ENCODE measurements around the gene NINL.

The NINL gene

DNA sequence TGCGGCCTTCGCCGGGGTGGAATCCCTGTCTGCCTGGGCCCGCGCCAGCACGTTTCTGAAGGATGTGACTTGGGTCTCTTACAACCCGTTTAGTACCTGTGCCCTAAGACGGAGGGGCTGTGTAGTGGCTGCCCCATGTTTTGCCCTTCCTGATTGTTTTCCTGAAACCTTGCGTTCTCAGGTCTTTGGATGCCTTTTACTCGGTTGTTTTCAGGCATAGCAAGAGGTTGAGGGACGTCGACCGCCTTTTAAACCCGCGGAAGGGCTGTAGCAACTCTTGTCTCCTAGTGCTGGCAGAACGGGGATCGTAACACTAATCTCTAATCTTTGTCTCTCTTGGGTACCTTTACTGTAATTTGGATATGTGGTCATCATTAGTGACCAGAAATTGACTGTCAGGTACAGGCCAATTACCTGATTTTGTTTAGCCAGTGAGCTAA is 39.2 kb upstream of the NINL start:
- DNase-seq (ENCODE audit: low read depth) = no peak
- H3K4me3 ChIP-seq (ENCODE audit: low read depth, low read length) = peak overlapping the region; percentile 81
- TF ChIP-seq, protein P1, sequence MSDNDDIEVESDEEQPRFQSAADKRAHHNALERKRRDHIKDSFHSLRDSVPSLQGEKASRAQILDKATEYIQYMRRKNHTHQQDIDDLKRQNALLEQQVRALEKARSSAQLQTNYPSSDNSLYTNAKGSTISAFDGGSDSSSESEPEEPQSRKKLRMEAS (IDR thresholded peaks at IDR 0.05; ENCODE audit: low read depth, low read length) = no peak; the same call in 1 of the 2 replicates
- TF ChIP-seq MYC (IDR thresholded peaks at IDR 0.05; ENCODE audit: low read depth, low read length) = no peak
- TF ChIP-seq, protein P2, sequence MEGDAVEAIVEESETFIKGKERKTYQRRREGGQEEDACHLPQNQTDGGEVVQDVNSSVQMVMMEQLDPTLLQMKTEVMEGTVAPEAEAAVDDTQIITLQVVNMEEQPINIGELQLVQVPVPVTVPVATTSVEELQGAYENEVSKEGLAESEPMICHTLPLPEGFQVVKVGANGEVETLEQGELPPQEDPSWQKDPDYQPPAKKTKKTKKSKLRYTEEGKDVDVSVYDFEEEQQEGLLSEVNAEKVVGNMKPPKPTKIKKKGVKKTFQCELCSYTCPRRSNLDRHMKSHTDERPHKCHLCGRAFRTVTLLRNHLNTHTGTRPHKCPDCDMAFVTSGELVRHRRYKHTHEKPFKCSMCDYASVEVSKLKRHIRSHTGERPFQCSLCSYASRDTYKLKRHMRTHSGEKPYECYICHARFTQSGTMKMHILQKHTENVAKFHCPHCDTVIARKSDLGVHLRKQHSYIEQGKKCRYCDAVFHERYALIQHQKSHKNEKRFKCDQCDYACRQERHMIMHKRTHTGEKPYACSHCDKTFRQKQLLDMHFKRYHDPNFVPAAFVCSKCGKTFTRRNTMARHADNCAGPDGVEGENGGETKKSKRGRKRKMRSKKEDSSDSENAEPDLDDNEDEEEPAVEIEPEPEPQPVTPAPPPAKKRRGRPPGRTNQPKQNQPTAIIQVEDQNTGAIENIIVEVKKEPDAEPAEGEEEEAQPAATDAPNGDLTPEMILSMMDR (IDR thresholded peaks at IDR 0.05; ENCODE audit: low read depth, low read length) = no peak
- TF ChIP-seq POLR2A (IDR thresholded peaks at IDR 0.05; ENCODE audit: extremely low read depth, insufficient read length) = no peak

DNA sequence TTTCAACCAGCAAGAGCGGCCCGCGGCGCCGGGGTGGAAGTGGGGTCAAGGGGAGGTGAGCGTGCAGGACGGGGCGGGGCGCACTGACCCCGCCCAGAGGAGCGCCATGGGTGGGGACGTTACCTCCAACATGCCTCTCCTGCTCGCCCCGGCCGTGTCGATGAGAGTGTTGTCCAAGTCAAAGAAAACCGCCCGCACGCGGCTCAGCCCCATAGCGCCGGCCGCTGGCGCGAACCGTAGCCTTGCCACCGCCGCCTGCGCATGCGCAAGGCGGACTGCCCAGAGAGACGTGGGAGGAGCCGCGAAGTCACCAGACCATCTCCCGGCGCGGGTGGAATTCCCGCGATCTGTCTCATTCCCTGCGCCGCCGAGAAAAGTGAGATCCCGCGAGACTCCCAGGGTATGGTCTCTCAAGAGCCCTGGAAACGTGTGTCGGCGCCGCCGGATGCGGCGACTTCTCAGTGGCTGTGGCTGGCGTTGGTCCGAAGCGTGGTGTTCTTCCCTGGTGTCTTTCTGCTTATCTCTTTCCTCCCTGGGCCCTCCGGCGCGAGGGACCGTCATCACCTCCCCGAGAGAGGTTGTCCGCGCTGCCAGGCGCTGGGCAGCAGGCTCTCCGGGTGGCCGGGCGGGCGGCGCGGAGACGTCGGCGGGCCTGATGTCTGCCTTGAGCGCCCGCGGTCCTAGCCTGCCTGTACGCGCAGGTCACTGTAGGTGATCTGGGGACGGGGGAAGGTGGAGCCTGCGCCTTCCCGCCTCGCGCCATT is 38.6 kb upstream of the NINL start, which contains the start of gene NANP:
TSS of gene NANP (minus strand) at position 279 of the 764 bp plus-strand sequence. CDS start at position 213, 66 bp downstream.
- TF ChIP-seq MYC (IDR thresholded peaks at IDR 0.05; ENCODE audit: low read depth, low read length) (peak; percentile 64; the same call in 1 of the 2 replicates), POLR2A (IDR thresholded peaks at IDR 0.05; ENCODE audit: extremely low read depth, insufficient read length) (peak; percentile 90)
- TF ChIP-seq, protein P1 (IDR thresholded peaks at IDR 0.05; ENCODE audit: low read depth, low read length) = peak; percentile 74
- TF ChIP-seq, protein P2 (IDR thresholded peaks at IDR 0.05; ENCODE audit: low read depth, low read length) = no peak
- DNase-seq (ENCODE audit: low read depth) = peak; percentile 97
- H3K4me3 ChIP-seq (ENCODE audit: low read depth, low read length) = peak within 1 kb of the TSS; percentile 81

DNA sequence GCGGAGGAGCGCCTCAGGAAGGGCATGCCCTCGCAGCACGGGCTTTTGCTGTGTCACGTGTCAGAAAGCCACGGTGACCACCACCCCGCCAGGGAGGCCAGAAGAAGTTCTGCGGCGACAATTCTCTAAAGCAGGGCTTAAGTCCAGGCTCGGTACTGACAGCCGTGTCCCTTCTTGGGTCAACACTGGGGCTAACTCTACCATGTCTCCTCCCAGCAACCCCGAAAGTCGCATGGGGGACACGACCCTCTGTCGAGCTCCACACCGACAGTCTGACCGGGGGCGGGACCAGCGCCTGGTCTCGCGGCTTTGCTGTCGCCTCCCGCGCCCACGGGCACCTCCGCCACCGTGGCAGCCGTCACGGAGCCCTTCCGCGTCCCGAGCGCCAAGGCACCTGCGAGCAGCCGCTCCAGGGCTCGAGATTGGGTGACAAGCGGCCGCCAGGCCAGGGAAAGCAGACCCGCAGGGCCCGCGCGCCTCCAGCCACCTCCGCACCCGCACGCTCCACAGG is 37.9 kb upstream of the NINL start:
- peak; percentile 58 for DNase-seq (ENCODE audit: low read depth)
- TF ChIP-seq, protein P2 (IDR thresholded peaks at IDR 0.05; ENCODE audit: low read depth, low read length) = no peak
- TF ChIP-seq MYC (IDR thresholded peaks at IDR 0.05; ENCODE audit: low read depth, low read length) (peak; percentile 58), POLR2A (IDR thresholded peaks at IDR 0.05; ENCODE audit: extremely low read depth, insufficient read length) (no peak)
- TF ChIP-seq, protein P1 (IDR thresholded peaks at IDR 0.05; ENCODE audit: low read depth, low read length) = peak; percentile 91
- peak overlapping the region; percentile 81 for H3K4me3 ChIP-seq (ENCODE audit: low read depth, low read length)

DNA sequence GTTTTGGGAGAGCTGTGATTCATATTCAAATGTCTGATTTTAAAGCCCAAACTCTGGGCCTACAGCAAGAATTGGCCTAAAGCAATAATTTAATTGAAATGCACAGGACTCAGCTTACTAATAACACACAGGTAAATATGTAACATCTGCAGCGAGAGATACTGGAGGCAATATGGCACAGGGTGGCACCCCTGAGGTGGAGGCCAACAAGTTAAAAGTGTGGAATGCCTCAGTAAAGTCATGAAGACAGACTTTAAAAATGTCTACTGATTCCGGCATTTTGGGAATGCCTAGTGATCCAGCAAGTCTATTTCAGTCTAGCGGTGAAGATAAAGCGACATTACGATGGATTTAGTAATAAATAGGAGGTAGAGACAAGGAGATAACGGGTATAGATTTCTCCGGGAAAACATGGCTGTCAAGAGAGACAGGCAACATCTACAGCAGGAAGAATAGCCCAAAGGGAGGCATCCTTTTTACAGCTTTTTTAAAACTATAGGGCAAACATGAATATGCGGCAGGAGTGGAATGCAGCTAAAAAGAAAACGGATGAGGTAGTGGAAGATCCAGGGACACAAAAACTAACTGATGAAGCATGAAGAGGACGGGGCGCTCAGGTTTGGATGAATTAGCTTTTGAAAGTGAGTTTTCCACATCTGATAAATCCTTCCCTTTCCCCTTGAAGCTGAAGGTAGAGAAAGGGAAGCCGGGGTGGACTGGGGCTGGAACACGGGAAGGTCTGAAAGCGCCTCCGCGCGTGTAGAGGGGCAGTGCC is 37.3 kb upstream of the NINL start:
- TF ChIP-seq, protein P1 (IDR thresholded peaks at IDR 0.05; ENCODE audit: low read depth, low read length) = no peak
- TF ChIP-seq MYC (IDR thresholded peaks at IDR 0.05; ENCODE audit: low read depth, low read length) (no peak), POLR2A (IDR thresholded peaks at IDR 0.05; ENCODE audit: extremely low read depth, insufficient read length) (no peak)
- TF ChIP-seq, protein P2 (IDR thresholded peaks at IDR 0.05; ENCODE audit: low read depth, low read length) = no peak
- peak overlapping the region; percentile 81 for H3K4me3 ChIP-seq (ENCODE audit: low read depth, low read length)
- DNase-seq (ENCODE audit: low read depth) = no peak

DNA sequence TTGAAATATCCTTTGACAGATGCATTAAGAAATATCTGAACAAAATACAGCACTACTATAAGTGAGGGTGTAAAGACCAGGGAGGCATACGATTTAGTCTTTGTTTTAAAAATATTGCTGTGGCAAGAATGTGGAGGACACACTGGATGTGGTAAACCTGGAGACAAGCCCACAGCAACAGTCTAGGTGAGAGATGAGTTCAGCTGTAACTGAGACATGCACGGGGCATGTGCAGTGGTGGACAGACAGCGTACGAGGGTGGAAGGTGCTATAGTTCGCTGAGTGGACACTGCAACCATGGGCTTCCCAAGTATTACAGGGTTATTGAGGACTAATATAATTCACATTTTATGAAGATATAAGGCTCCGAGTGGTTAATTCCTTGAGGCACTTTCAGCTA is 36.7 kb upstream of the NINL start:
- peak overlapping the region; percentile 81 for H3K4me3 ChIP-seq (ENCODE audit: low read depth, low read length)
- DNase-seq (ENCODE audit: low read depth) = no peak
- TF ChIP-seq, protein P2 (IDR thresholded peaks at IDR 0.05; ENCODE audit: low read depth, low read length) = no peak
- no peak for TF ChIP-seq MYC (IDR thresholded peaks at IDR 0.05; ENCODE audit: low read depth, low read length)
- TF ChIP-seq POLR2A (IDR thresholded peaks at IDR 0.05; ENCODE audit: extremely low read depth, insufficient read length) = no peak
- TF ChIP-seq, protein P1 (IDR thresholded peaks at IDR 0.05; ENCODE audit: low read depth, low read length) = no peak

All from NB4 (cell line).